ENCODE data around the gene SFTPD. TPM values are rescaled to one million over a fixed set of nuclear protein-coding genes. Genes with fewer than 3 reads are reported as not detected.

The SFTPD gene
- total RNA-seq, 1 experiment from 2014 or later: 0.39 TPM

DNA sequence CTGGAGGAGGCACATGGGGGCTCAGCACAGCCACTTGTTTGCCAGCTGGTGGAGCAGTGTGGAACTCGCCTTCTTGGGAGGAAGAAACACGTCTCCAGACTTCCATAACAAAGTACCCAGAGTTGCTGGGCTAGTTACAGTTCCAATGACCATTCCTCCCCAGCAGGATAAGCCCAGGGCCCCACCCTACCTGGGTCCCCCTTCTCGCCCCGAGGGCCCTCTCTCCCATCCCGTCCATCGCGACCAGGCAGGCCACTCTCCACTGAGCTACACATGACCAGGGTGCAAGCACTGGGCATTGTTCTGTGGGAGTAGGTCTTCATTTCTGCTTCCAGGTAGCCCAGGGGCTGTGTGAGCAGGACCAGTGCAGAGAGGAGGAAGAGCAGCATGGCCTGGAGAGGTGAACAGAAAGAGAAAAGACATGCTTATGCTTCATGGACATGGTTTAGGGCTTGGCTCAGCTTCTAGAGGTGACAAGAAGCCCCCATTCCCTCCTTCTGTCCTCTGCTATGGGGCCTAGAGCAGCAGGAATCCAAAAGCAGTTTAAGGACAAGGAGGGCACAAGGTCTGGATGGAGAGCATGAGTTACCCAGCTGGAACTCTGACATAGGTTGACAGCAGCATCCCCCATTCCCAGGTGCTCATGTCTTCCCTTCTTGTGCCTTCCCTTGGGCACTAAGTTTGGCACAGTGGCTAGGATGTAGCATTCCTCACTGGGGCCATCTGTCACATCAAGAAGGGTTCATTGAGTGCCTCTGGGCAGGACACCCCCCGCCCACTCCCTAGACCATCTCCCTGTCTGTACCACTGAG lies 2.4 kb downstream of the SFTPD start:
- DNase-seq: no peak
- no TSS peak for BruUV-seq (replicated peaks)
- H3K4me1 Mint-ChIP-seq (ENCODE audit: low read depth, unreplicated experiment): peaks cover 12% of the 10 kb centered on the region
- no peaks in the 10 kb centered on the region for H3K27me3 ChIP-seq (replicated peaks; ENCODE audit: control insufficient read depth, insufficient read depth, low read length)
- peaks cover 9% of the 10 kb centered on the region for H3K27me3 Mint-ChIP-seq (ENCODE audit: insufficient read depth, unreplicated experiment)
- CTCF ChIA-PET: interaction anchor here (0.6 kb wide), 1 partner anchor 380 kb away, joined by 8 read pairs; no protein-coding TSS in a partner anchor
- no peaks in the 10 kb centered on the region for H3K9me3 Mint-ChIP-seq (ENCODE audit: unreplicated experiment)
- no peak overlapping the region for H3K4me3 ChIP-seq (ENCODE audit: low read depth, low read length)
- H3K4me1 ChIP-seq: no peaks in the 10 kb centered on the region
- POLR2A ChIA-PET: no interaction called here
- TF ChIP-seq CTCF (IDR thresholded peaks at IDR 0.05; ENCODE audit: insufficient read depth in 1 of 2, low read depth in 1 of 2, low read length in 1 of 2, severe bottlenecking in 1 of 2, unreplicated experiment in 1 of 2): no peak
- no peaks in the 10 kb centered on the region for H3K36me3 ChIP-seq (ENCODE audit: control insufficient read depth, insufficient read depth, low read length)
- no peak overlapping the region for H3K27ac Mint-ChIP-seq (ENCODE audit: unreplicated experiment)
- H3K4me3 Mint-ChIP-seq (ENCODE audit: unreplicated experiment): no peak overlapping the region
- intact Hi-C loops (cut with micrococcal nuclease; ENCODE audit: unreplicated experiment): no loop called here
- H3K36me3 Mint-ChIP-seq (ENCODE audit: insufficient read depth, unreplicated experiment): no peaks in the 10 kb centered on the region
- H3K9me3 ChIP-seq: 0 out of 2 replicates have a peak, but pooled peaks cover 4% of the 10 kb centered on the region

DNA sequence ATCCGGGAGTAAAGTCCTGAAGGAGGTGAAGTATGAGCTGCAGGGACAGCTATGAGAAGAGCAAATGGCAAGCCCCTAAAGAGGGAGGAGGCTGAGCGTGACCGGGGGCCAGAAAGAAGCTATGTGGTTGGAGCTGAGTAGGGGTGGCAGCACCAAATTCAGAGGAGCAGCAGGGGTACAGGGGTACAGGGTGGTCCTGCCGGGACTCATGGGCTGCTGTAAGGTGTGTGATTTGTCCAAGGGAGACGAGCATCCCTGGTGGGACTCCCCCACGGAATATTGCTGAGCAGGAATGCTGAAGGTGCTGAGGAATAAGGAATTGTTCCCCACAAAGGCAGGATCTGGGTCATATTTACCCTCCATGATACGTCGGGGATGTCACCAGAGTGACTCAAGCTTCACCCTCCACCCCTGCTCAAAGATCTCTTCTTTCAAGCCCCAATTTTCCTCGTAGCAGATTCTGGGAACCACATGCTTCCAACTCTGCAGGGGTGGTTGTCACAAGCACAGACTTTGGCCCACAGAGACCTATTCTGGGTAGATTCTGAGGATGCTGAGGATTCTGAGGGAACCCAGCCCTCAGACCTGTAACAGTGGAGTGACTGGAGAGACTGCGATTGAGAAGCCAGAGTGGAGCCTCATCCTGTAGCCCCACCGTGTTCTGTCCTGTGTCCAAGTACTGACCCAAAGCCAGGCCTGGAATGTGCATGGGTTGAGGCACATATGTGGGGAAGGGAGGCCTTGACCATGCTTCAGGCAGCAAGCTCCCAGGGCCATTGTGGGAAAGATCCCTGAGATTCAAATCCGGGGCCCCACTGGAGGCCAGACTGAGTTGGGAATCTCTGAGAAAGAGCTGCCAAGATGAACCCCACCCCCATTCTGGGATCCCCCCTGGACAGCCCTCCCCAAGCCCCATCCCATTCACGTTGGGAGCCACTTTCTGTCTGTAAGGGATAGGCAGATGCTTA lies 4.2 kb downstream of the SFTPD start:
- peaks cover 10% of the 10 kb centered on the region for H3K4me1 Mint-ChIP-seq (ENCODE audit: low read depth, unreplicated experiment)
- H3K36me3 Mint-ChIP-seq (ENCODE audit: insufficient read depth, unreplicated experiment): no peaks in the 10 kb centered on the region
- ChIA-PET POLR2A (no interaction called here), CTCF (no interaction called here)
- Histone ChIP-seq H3K27me3 (replicated peaks; ENCODE audit: control insufficient read depth, insufficient read depth, low read length) (no peaks in the 10 kb centered on the region), H3K4me3 (ENCODE audit: low read depth, low read length) (no peak overlapping the region), H3K4me1 (no peaks in the 10 kb centered on the region), H3K9me3 (no peaks in the 10 kb centered on the region), H3K36me3 (ENCODE audit: control insufficient read depth, insufficient read depth, low read length) (no peaks in the 10 kb centered on the region)
- no peaks in the 10 kb centered on the region for H3K9me3 Mint-ChIP-seq (ENCODE audit: unreplicated experiment)
- no TSS peak for BruUV-seq (replicated peaks)
- H3K4me3 Mint-ChIP-seq (ENCODE audit: unreplicated experiment): no peak overlapping the region
- no peak for TF ChIP-seq CTCF (IDR thresholded peaks at IDR 0.05; ENCODE audit: insufficient read depth in 1 of 2, low read depth in 1 of 2, low read length in 1 of 2, severe bottlenecking in 1 of 2, unreplicated experiment in 1 of 2)
- H3K27me3 Mint-ChIP-seq (ENCODE audit: insufficient read depth, unreplicated experiment): peaks cover 9% of the 10 kb centered on the region
- intact Hi-C loops (cut with micrococcal nuclease; ENCODE audit: unreplicated experiment): no loop called here
- no peak overlapping the region for H3K27ac Mint-ChIP-seq (ENCODE audit: unreplicated experiment)
- DNase-seq: no peak

GRCh38 chr10:79943871-79944270 lies 5.0 kb downstream of the SFTPD start:
- no peak for TF ChIP-seq CTCF (IDR thresholded peaks at IDR 0.05; ENCODE audit: insufficient read depth in 1 of 2, low read depth in 1 of 2, low read length in 1 of 2, severe bottlenecking in 1 of 2, unreplicated experiment in 1 of 2)

More at GRCh38 chr10:79943871-79944270, 5.0 kb downstream of the SFTPD start:
- Mint-ChIP-seq H3K36me3 (ENCODE audit: insufficient read depth, unreplicated experiment) (no peaks in the 10 kb centered on the region), H3K4me3 (ENCODE audit: unreplicated experiment) (no peak overlapping the region), H3K9me3 (ENCODE audit: unreplicated experiment) (no peaks in the 10 kb centered on the region), H3K4me1 (ENCODE audit: low read depth, unreplicated experiment) (peaks cover 2% of the 10 kb centered on the region), H3K27me3 (ENCODE audit: insufficient read depth, unreplicated experiment) (peaks cover 9% of the 10 kb centered on the region), H3K27ac (ENCODE audit: unreplicated experiment) (no peak overlapping the region)
- CTCF ChIA-PET: no interaction called here
- Histone ChIP-seq H3K27me3 (replicated peaks; ENCODE audit: control insufficient read depth, insufficient read depth, low read length) (no peaks in the 10 kb centered on the region), H3K36me3 (ENCODE audit: control insufficient read depth, insufficient read depth, low read length) (no peaks in the 10 kb centered on the region), H3K4me1 (no peaks in the 10 kb centered on the region), H3K9me3 (no peaks in the 10 kb centered on the region), H3K4me3 (ENCODE audit: low read depth, low read length) (no peak overlapping the region)
- no peak for DNase-seq
- POLR2A ChIA-PET: no interaction called here
- intact Hi-C loops (cut with micrococcal nuclease; ENCODE audit: unreplicated experiment): no loop called here
- BruUV-seq (replicated peaks): no TSS peak

Measured in Caco-2 (cell line).